ENCODE results near the gene TRIM74. TPM values are rescaled to one million over a fixed set of nuclear protein-coding genes. Genes with fewer than 3 reads are reported as not detected.
"Not testable (repeated sequence)": the region's sequence is repeated elsewhere in the genome, so short reads cannot be mapped to it uniquely, and the experiment has no call there.

The TRIM74 gene
- 0.26 TPM in 1 of 2 replicates, not detected in the other for total RNA-seq (2021)
- long read RNA-seq: 0 reads

GRCh38 chr7:72968980-72969516, at the start of gene TRIM74:
TSS of gene TRIM74 (minus strand) at chr7:72969466. CDS start at chr7:72966157, 3,309 bp downstream.
- not testable (repeated sequence) for H3K36me3 Mint-ChIP-seq (ENCODE audit: insufficient read depth in 1 of 3, low read depth in 3 of 3); H3K9me3 Mint-ChIP-seq; H3K79me2 ChIP-seq (ENCODE audit: insufficient read depth, low read length); H2BK12ac ChIP-seq (ENCODE audit: insufficient read length, low read depth, low read length); H3K23ac ChIP-seq (ENCODE audit: insufficient read length, low read depth, low read length); H4K8ac ChIP-seq (replicated peaks; ENCODE audit: insufficient read length, low read depth, low read length); H3K4me3 Mint-ChIP-seq; H2BK120ac ChIP-seq (ENCODE audit: low read depth, low read length, poor library complexity, severe bottlenecking); H3K79me1 ChIP-seq (ENCODE audit: insufficient read depth, low read depth, low read length, poor library complexity, severe bottlenecking); H2BK5ac ChIP-seq (ENCODE audit: insufficient read length, low read length); H3K4me1 Mint-ChIP-seq; H3K4me2 ChIP-seq (ENCODE audit: insufficient read depth, insufficient read length, low read length); H3K27me3 Mint-ChIP-seq (ENCODE audit: low read depth); H2AK5ac ChIP-seq (ENCODE audit: insufficient read length, low read length); H2BK15ac ChIP-seq (ENCODE audit: low read depth, low read length); DNase-seq; H3K9me3 ChIP-seq (ENCODE audit: control insufficient read depth, low read depth, low read length); H3K4me1 ChIP-seq (ENCODE audit: insufficient read depth, low read length); H4K5ac ChIP-seq (ENCODE audit: insufficient read length, low read depth, low read length); H3T11ph ChIP-seq (ENCODE audit: low read length); H2AFZ ChIP-seq (ENCODE audit: low read length); H4K20me1 ChIP-seq (ENCODE audit: control insufficient read depth, insufficient read depth, insufficient read length); H2BK20ac ChIP-seq (ENCODE audit: low read depth, low read length, poor library complexity, severe bottlenecking); H3K18ac ChIP-seq (ENCODE audit: insufficient read length, low read depth, low read length); H3K4ac ChIP-seq (ENCODE audit: low read depth, low read length); H3K27ac Mint-ChIP-seq; H3K56ac ChIP-seq (ENCODE audit: insufficient read length, low read depth, low read length); H3K27ac ChIP-seq (ENCODE audit: insufficient read length, low read depth, low read length); H3K14ac ChIP-seq (ENCODE audit: insufficient read depth, low read length); H3K27me3 ChIP-seq (ENCODE audit: insufficient read depth, low read length); H3K23me2 ChIP-seq (ENCODE audit: insufficient read length, low read depth, low read length, poor library complexity, severe bottlenecking); H3K9ac ChIP-seq (ENCODE audit: extremely low read depth, insufficient read length, low read length); H4K91ac ChIP-seq (ENCODE audit: insufficient read length, low read depth, low read length)
- WGBS (ENCODE audit: extremely low coverage, insufficient read length, low lambda C conversion rate): no CpG with 5 or more reads among the region's 36 CpGs

GRCh38 chr7:73006491-73006890, 37.2 kb upstream of the TRIM74 start:
- H3K4me3 Mint-ChIP-seq: peak overlapping the region; percentile 56 to 71
- not testable (repeated sequence) for H3K79me2 ChIP-seq (ENCODE audit: insufficient read depth, low read length); DNase-seq; H3K27ac ChIP-seq (ENCODE audit: insufficient read length, low read depth, low read length); H3K4me1 Mint-ChIP-seq; H3K9me3 ChIP-seq (ENCODE audit: control insufficient read depth, low read depth, low read length); H3K27me3 ChIP-seq (ENCODE audit: insufficient read depth, low read length); H3K9me3 Mint-ChIP-seq; H4K5ac ChIP-seq (ENCODE audit: insufficient read length, low read depth, low read length); H4K91ac ChIP-seq (ENCODE audit: insufficient read length, low read depth, low read length); H3K36me3 Mint-ChIP-seq (ENCODE audit: insufficient read depth in 1 of 3, low read depth in 3 of 3); H4K8ac ChIP-seq (replicated peaks; ENCODE audit: insufficient read length, low read depth, low read length); H3K56ac ChIP-seq (ENCODE audit: insufficient read length, low read depth, low read length); H3K18ac ChIP-seq (ENCODE audit: insufficient read length, low read depth, low read length); H3K27ac Mint-ChIP-seq; H3K4ac ChIP-seq (ENCODE audit: low read depth, low read length); H3K23me2 ChIP-seq (ENCODE audit: insufficient read length, low read depth, low read length, poor library complexity, severe bottlenecking); H3K9ac ChIP-seq (ENCODE audit: extremely low read depth, insufficient read length, low read length); H3K4me1 ChIP-seq (ENCODE audit: insufficient read depth, low read length); H3K23ac ChIP-seq (ENCODE audit: insufficient read length, low read depth, low read length); H2AFZ ChIP-seq (ENCODE audit: low read length); H3T11ph ChIP-seq (ENCODE audit: low read length); H2BK12ac ChIP-seq (ENCODE audit: insufficient read length, low read depth, low read length); H3K14ac ChIP-seq (ENCODE audit: insufficient read depth, low read length); H2BK15ac ChIP-seq (ENCODE audit: low read depth, low read length); H2BK120ac ChIP-seq (ENCODE audit: low read depth, low read length, poor library complexity, severe bottlenecking); H3K79me1 ChIP-seq (ENCODE audit: insufficient read depth, low read depth, low read length, poor library complexity, severe bottlenecking); H4K20me1 ChIP-seq (ENCODE audit: control insufficient read depth, insufficient read depth, insufficient read length); H2BK5ac ChIP-seq (ENCODE audit: insufficient read length, low read length); H2BK20ac ChIP-seq (ENCODE audit: low read depth, low read length, poor library complexity, severe bottlenecking); H2AK5ac ChIP-seq (ENCODE audit: insufficient read length, low read length); H3K27me3 Mint-ChIP-seq (ENCODE audit: low read depth)
- H3K4me2 ChIP-seq (ENCODE audit: insufficient read depth, insufficient read length, low read length): peak overlapping the region; percentile 40
- no CpG with 5 or more reads among the region's 10 CpGs for WGBS (ENCODE audit: extremely low coverage, insufficient read length, low lambda C conversion rate)

Data from H9 (cell line).